K562 (cell line): ENCODE results near the gene GBF1. TPM values are rescaled to one million over a fixed set of nuclear protein-coding genes. Genes with fewer than 3 reads are reported as not detected.

Source experiments
- CHD1 ChIP-seq: fragments of 200-600 bp; sonication (generic); IDR thresholded peaks from one replicate; pipeline ENCODE4 v1.6.1; 2012; ENCODE audit warnings: mild to moderate bottlenecking, moderate library complexity, low read length, inconsistent platforms
- E2F3 ChIP-seq: fragments of 250-450 bp; sonication (Bioruptor Pico); IDR thresholded peaks from 2 replicates; pipeline ENCODE4 v1.4.0; 2020; ENCODE audit warnings: mild to moderate bottlenecking
- ETS2 ChIP-seq: IDR thresholded peaks from 2 replicates; pipeline ENCODE4 v1.6.1; 2016; ENCODE audit warnings: borderline replicate concordance, missing genetic modification characterization, mild to moderate bottlenecking, moderate library complexity, missing compliant biosample characterization; ENCODE audit not compliant: poor library complexity, severe bottlenecking
- ETV1 ChIP-seq: fragments of 450-650 bp; conservative IDR thresholded peaks from 2 replicates; pipeline ENCODE4 v1.6.1; 2016; ENCODE audit warnings: missing genetic modification characterization, control low read depth, low read depth, missing compliant biosample characterization
- FIP1L1 ChIP-seq: fragments of 200-400 bp; formaldehyde crosslinking; IDR thresholded peaks from 2 replicates; pipeline ENCODE4 v1.6.1; 2018; ENCODE audit warnings: mild to moderate bottlenecking, low read depth, low read length; ENCODE audit not compliant: poor library complexity, severe bottlenecking
- MCM7 ChIP-seq, 2 experiments: fragments of 450-650 bp; IDR thresholded peaks; 2 replicates each; pipeline ENCODE4 v1.6.1; 2016 to 2018
- NBN ChIP-seq: fragments of 450-650 bp; IDR thresholded peaks from 2 replicates; pipeline ENCODE4 v1.6.1; 2016; ENCODE audit warnings: low read depth, mild to moderate bottlenecking
- NR3C1 ChIP-seq: sonication (generic); formaldehyde crosslinking; IDR thresholded peaks from 2 replicates; pipeline ENCODE4 v1.8.1; 2022; ENCODE audit warnings: missing genetic modification reagents
- PHB2 ChIP-seq: fragments of 450-650 bp; IDR thresholded peaks from 2 replicates; pipeline ENCODE4 v1.6.1; 2017; ENCODE audit warnings: low read depth
- POLR2B ChIP-seq: fragments of 450-650 bp; IDR thresholded peaks from 2 replicates; pipeline ENCODE4 v1.6.1; 2018; ENCODE audit warnings: low read depth; ENCODE audit not compliant: partially characterized antibody
- TGIF2 ChIP-seq: sonication (generic); formaldehyde crosslinking; IDR thresholded peaks from 2 replicates; pipeline ENCODE4 v1.8.1; 2022; ENCODE audit warnings: mild to moderate bottlenecking, missing genetic modification reagents, moderate library complexity
- ZNF3 ChIP-seq: fragments of 250-450 bp; sonication (Bioruptor Pico); IDR thresholded peaks from 2 replicates; pipeline ENCODE4 v1.5.0; 2021; ENCODE audit warnings: mild to moderate bottlenecking, moderate library complexity
- ZNF785 ChIP-seq: fragments of 250-450 bp; sonication (Bioruptor Pico); IDR thresholded peaks from 2 replicates; pipeline ENCODE4 v1.4.0; 2020; ENCODE audit warnings: mild to moderate bottlenecking
- polyA plus RNA-seq, 8 experiments: library from polyadenylated mRNA; depleted of rRNA in 4 of 8; stranded (reverse) in 5 of 8; unstranded in 3 of 8; fragments of >200 nt; fragmentation: Nextera tagmentation in 2 of 8; fragmentation: Illumina TruSeq in 1 of 8; extraction: Ambion mirVana in 2 of 8; extraction: Trizol in 1 of 8; gene quantifications; 2 replicates each; pipeline versions ENCODE4 v1.2.1 to v1.2.3, GENCODE V29; 2011 to 2014; ENCODE audit warnings: inconsistent platforms in 1 of 8, missing spikeins in 1 of 8
- total RNA-seq, 7 experiments: library from RNA; depleted of rRNA in 6 of 7; stranded (reverse); fragments of >200 nt in 6 of 7; fragmentation: Illumina TruSeq in 2 of 7; extraction: Trizol in 2 of 7; gene quantifications; 2 replicates each; pipeline versions ENCODE4 v1.2.1 to v1.2.3, GENCODE V29; 2011 to 2021; ENCODE audit warnings: low replicate concordance in 1 of 7
- TF ChIP-seq, protein P1 (sequence below): fragments of 450-650 bp; IDR thresholded peaks from 2 replicates; pipeline ENCODE4 v1.6.1; 2017; ENCODE audit warnings: antibody characterized with exemption, mild to moderate bottlenecking
- TF ChIP-seq, protein P2 (sequence below): fragments of 450-650 bp; formaldehyde crosslinking; IDR thresholded peaks from 2 replicates; pipeline ENCODE4 v1.4.0; 2022; ENCODE audit warnings: missing genetic modification characterization

Gene GBF1
- total and polyA plus RNA-seq, 9 of the 15 experiments (the other 6 are each of a cell fraction or from before 2014, with no cell fraction given) = 0.69 to 28.0 (median 10.3) TPM

DNA sequence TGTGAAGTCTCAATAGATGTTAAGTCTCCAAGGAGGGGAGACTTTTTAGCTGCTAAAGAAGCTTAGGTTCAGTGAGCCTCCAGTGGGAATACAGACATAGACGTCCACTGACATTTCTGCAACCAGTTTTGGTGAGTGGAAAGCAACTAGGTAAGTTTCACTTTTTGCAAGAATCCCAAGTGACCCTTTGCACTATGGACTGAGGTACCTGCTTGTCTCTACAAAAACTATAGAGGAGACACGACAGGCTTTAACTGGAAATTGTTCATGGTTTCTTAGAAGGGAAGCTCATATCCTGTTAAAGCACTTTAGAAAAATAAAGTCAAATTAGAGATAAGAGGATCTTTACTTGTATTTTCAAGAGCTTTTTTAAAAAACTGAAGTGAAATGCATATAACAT lies 38.6 kb downstream of the GBF1 start (continued):
- TF ChIP-seq, protein P1, sequence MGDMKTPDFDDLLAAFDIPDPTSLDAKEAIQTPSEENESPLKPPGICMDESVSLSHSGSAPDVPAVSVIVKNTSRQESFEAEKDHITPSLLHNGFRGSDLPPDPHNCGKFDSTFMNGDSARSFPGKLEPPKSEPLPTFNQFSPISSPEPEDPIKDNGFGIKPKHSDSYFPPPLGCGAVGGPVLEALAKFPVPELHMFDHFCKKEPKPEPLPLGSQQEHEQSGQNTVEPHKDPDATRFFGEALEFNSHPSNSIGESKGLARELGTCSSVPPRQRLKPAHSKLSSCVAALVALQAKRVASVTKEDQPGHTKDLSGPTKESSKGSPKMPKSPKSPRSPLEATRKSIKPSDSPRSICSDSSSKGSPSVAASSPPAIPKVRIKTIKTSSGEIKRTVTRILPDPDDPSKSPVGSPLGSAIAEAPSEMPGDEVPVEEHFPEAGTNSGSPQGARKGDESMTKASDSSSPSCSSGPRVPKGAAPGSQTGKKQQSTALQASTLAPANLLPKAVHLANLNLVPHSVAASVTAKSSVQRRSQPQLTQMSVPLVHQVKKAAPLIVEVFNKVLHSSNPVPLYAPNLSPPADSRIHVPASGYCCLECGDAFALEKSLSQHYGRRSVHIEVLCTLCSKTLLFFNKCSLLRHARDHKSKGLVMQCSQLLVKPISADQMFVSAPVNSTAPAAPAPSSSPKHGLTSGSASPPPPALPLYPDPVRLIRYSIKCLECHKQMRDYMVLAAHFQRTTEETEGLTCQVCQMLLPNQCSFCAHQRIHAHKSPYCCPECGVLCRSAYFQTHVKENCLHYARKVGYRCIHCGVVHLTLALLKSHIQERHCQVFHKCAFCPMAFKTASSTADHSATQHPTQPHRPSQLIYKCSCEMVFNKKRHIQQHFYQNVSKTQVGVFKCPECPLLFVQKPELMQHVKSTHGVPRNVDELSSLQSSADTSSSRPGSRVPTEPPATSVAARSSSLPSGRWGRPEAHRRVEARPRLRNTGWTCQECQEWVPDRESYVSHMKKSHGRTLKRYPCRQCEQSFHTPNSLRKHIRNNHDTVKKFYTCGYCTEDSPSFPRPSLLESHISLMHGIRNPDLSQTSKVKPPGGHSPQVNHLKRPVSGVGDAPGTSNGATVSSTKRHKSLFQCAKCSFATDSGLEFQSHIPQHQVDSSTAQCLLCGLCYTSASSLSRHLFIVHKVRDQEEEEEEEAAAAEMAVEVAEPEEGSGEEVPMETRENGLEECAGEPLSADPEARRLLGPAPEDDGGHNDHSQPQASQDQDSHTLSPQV = no peak
- TF ChIP-seq POLR2B (no peak), NR3C1 (CRISPR knock-in tag) (no peak), TGIF2 (no peak), ZNF3 (CRISPR knock-in tag) (no peak), ETV1 (tag) (no peak), MCM7 (IDR thresholded peaks at IDR 0.05) (no peak), NBN (no peak), ZNF785 (CRISPR knock-in tag) (no peak), CHD1 (no peak), ETS2 (no peak), E2F3 (CRISPR knock-in tag) (no peak), FIP1L1 (no peak), PHB2 (no peak)
- TF ChIP-seq, protein P2, sequence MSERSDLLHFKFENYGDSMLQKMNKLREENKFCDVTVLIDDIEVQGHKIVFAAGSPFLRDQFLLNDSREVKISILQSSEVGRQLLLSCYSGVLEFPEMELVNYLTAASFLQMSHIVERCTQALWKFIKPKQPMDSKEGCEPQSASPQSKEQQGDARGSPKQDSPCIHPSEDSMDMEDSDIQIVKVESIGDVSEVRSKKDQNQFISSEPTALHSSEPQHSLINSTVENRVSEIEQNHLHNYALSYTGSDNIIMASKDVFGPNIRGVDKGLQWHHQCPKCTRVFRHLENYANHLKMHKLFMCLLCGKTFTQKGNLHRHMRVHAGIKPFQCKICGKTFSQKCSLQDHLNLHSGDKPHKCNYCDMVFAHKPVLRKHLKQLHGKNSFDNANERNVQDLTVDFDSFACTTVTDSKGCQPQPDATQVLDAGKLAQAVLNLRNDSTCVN = no peak
